ENCODE results near the gene LDLRAP1.

Gene LDLRAP1

GRCh38 chr1:25559031-25559430, 15.6 kb downstream of the LDLRAP1 start:
- TF ChIP-seq CTCF (IDR thresholded peaks at IDR 0.05; ENCODE audit: insufficient read depth, low read length) (no peak), SPI1 (IDR thresholded peaks at IDR 0.05; ENCODE audit: borderline replicate concordance, low read depth) (no peak), REST (IDR thresholded peaks at IDR 0.05; ENCODE audit: insufficient replicate concordance, low read depth) (no peak), GABPA (IDR thresholded peaks at IDR 0.05; ENCODE audit: low read depth) (no peak), POLR2AphosphoS5 (IDR thresholded peaks at IDR 0.05; ENCODE audit: low read depth) (no peak)
- DNase-seq (ENCODE audit: low read depth in 1 of 2, low spot score in 1 of 2): no peak
- Histone ChIP-seq H3K27ac (replicated peaks) (no peak overlapping the region), H3K27me3 (ENCODE audit: insufficient read depth, poor library complexity, severe bottlenecking) (no peaks in the 10 kb centered on the region), H3K4me3 (replicated peaks; ENCODE audit: insufficient read depth, low read length) (no peak overlapping the region)

- H3K27ac ChIP-seq (replicated peaks): no peak overlapping the region
- TF ChIP-seq SPI1 (IDR thresholded peaks at IDR 0.05; ENCODE audit: borderline replicate concordance, low read depth): no peak
- TF ChIP-seq REST (IDR thresholded peaks at IDR 0.05; ENCODE audit: insufficient replicate concordance, low read depth): no peak
- no peak for TF ChIP-seq CTCF (IDR thresholded peaks at IDR 0.05; ENCODE audit: insufficient read depth, low read length)
- TF ChIP-seq GABPA (IDR thresholded peaks at IDR 0.05; ENCODE audit: low read depth): no peak
- no peak for TF ChIP-seq POLR2AphosphoS5 (IDR thresholded peaks at IDR 0.05; ENCODE audit: low read depth)
- no peak overlapping the region for H3K4me3 ChIP-seq (replicated peaks; ENCODE audit: insufficient read depth, low read length)
- H3K27me3 ChIP-seq (ENCODE audit: insufficient read depth, poor library complexity, severe bottlenecking): no peaks in the 10 kb centered on the region
- DNase-seq (ENCODE audit: low read depth in 1 of 2, low spot score in 1 of 2): no peak
Observed at GRCh38 chr1:25560001-25560400, 16.6 kb downstream of the LDLRAP1 start.

- no peak overlapping the region for H3K27ac ChIP-seq (replicated peaks)
- H3K4me3 ChIP-seq (replicated peaks; ENCODE audit: insufficient read depth, low read length): no peak overlapping the region
- DNase-seq (ENCODE audit: low read depth in 1 of 2, low spot score in 1 of 2): no peak
- no peaks in the 10 kb centered on the region for H3K27me3 ChIP-seq (ENCODE audit: insufficient read depth, poor library complexity, severe bottlenecking)
- TF ChIP-seq CTCF (IDR thresholded peaks at IDR 0.05; ENCODE audit: insufficient read depth, low read length): no peak
- TF ChIP-seq SPI1 (IDR thresholded peaks at IDR 0.05; ENCODE audit: borderline replicate concordance, low read depth): no peak
- TF ChIP-seq GABPA (IDR thresholded peaks at IDR 0.05; ENCODE audit: low read depth): no peak
- TF ChIP-seq POLR2AphosphoS5 (IDR thresholded peaks at IDR 0.05; ENCODE audit: low read depth): no peak
- no peak for TF ChIP-seq REST (IDR thresholded peaks at IDR 0.05; ENCODE audit: insufficient replicate concordance, low read depth)
Observed at GRCh38 chr1:25560788-25561187, 17.4 kb downstream of the LDLRAP1 start.

All from HL-60 (cell line).